Measurements from ENCODE around the gene PLD4.
"Not testable (repeated sequence)": the region's sequence is repeated elsewhere in the genome, so short reads cannot be mapped to it uniquely, and the experiment has no call there.

GRCh38 chr14:104949406-104949955, 24.8 kb downstream of the PLD4 start:
- TF ChIP-seq CTCF (conservative IDR thresholded peaks at IDR 0.05; ENCODE audit: low read depth in 2 of 2); EZH2 (IDR thresholded peaks at IDR 0.05; ENCODE audit: low read depth, unreplicated experiment); JUNB (IDR thresholded peaks at IDR 0.05; ENCODE audit: unreplicated experiment); REST (IDR thresholded peaks at IDR 0.05; ENCODE audit: unreplicated experiment); POLR2AphosphoS5 (IDR thresholded peaks at IDR 0.05; ENCODE audit: low read depth); CREB1 (CRISPR knock-in tag; IDR thresholded peaks at IDR 0.05; ENCODE audit: low read depth); EZH2phosphoT487 (IDR thresholded peaks at IDR 0.05; ENCODE audit: unreplicated experiment); NANOG (IDR thresholded peaks at IDR 0.05; ENCODE audit: borderline replicate concordance); ZNF114 (CRISPR knock-in tag; IDR thresholded peaks at IDR 0.05); ETS1 (IDR thresholded peaks at IDR 0.05); ZNF331 (CRISPR knock-in tag; IDR thresholded peaks at IDR 0.05; ENCODE audit: low read depth): not testable (repeated sequence)
